NCI-H774 (cell line): ENCODE results near the gene PRKG2.

Experiments used
- DNase-seq: peaks from one replicate; lab custom pipeline; 2025; lab: John Stamatoyannopoulos, UW

PRKG2 gene

GRCh38 chr4:81162752-81163458, 52.1 kb downstream of the PRKG2 start:
- DNase-seq: no peak

DNA sequence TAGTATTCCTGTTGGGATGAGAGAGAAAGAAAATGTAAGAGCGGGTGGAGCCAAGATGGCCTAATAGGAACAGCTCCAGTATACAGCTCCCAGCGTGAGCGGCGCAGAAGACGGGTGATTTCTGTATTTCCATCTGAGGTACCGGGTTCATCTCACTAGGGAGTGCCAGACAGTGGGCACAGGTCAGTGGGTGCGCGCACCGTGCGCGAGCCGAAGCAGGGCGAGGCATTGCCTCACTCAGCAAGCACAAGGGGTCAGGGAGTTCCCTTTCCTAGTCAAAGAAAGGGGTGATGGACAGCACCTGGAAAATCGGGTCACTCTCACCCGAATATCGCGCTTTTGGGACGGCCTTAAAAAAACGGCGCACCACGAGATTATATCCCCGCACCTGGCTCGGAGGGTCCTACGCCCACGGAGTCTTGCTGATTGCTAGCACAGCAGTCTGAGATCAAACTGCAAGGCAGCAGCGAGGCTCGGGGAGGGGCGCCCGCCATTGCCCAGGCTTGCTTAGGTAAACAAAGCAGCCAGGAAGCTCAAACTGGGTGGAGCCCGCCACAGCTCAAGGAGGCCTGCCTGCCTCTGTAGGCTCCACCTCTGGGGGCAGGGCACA, 61.2 kb downstream of the PRKG2 start:
- peak; percentile 13 for DNase-seq

DNA sequence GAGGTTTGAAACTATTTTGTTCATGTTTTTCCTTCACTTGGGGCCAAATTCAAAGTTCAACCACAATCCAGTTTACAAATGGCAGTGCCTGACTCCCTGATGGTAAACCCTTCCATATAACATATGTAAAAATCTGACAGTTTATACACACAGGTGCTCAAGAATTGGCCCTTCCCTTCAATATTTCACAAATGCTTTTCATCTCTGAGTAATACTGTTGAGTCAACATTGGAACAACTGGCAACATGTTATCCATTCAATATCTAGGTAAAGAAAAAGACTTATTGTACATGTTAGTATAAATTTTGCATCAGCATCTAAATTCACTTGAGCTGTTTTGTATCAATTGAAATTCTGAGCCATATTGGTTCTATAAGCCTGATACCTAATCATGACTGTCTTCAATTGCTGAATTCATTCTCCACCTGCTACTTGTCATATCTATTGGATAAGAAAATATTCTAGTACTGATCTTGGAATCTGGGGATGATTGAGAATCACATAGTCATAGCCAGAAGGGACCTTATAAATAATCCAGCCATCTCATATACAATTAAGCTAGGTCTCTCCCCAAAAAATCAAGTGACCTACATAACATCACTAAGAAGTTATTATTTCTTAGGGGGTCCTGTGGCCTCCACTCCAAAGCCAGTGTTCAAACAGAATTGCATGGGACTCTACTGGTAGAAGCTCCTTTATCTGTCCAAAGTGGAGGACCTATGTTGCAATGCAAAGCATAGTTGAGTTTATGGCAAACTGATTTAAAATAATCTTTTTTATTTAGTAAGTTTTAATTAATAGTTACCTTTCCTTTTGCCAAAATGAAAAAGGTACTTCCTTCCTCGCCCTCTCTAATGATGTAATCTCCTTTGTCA, 61.9 kb downstream of the PRKG2 start:
- DNase-seq: no peak

DNA sequence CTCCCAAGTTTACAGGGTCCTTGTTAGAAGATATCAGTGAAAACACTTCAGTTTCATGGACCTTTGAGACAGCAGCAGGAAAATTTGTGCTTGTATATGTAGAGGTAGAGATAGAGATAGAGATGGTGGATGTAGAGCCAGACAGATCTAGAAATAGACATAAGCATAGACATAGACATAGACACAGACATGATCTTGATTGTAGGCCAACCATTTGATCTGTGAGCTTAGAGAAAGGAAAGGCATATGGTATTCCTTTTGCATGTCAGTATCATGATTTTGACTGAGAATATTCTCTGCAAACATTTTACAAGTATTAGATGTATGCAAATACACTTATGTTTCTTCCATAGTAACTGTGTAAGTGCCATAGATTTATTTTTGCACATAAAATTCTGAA, 65.0 kb downstream of the PRKG2 start:
- no peak for DNase-seq

DNA sequence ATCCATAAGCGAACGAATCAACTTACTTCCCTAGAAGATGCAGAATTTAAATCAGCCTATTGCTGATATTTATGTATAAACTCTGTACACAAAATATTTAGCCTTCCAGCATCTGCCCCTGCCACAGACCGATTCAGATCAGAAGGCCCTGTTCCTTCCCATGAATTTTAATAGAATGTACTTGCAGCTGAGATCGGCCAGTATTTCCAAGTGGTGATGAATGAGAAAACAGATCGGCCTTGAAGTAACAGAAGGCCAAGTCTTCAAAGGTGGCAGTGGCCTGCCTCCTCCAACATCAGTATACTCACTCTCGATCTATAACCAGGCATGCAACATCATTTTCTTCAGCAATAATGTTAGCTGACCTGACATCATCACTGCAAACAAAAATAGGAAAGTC, 66.4 kb downstream of the PRKG2 start:
- no peak for DNase-seq

DNA sequence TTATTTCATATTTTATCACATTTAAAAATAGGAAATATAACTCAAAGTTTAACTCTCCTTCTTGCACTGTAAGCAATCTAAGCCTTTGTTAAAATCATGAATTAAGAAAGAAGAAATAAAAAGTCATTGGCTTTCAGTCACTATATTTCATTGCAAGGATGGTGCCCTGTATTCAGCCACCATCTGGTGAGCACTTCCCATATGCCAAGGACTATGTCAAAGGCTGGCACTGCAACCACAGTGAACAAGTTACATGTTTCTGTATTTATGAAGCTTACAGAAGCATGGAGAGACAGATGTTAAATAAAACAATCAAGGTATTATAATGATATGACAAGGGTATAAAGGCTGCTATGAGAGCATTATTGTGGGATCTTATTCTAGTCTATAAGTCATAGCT, 68.6 kb downstream of the PRKG2 start:
- DNase-seq: no peak

GRCh38 chr4:81143183-81143582, 71.8 kb downstream of the PRKG2 start:
- no peak for DNase-seq

- no peak for DNase-seq
Observed at GRCh38 chr4:81142744-81143143, 72.3 kb downstream of the PRKG2 start.

DNA sequence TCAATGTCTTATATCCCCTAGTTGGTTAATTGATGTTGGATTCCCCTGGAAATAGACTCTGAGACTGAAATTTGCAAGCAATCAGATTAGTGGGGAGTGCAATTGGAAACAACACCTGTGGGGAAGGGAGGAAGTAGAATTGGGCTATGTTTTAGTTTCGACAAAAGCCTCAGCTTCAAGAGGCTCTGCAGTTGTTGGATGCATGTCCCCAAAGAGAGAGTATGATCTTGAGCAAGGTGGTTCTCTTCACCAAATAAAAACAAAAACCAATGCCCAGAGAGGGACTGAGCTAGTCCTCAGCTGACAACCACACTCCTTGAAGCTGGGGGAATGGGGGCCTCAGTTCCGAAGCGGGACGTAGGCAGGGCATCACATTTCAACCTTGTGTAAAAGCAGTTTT, 77.1 kb downstream of the PRKG2 start:
- DNase-seq: no peak

DNA sequence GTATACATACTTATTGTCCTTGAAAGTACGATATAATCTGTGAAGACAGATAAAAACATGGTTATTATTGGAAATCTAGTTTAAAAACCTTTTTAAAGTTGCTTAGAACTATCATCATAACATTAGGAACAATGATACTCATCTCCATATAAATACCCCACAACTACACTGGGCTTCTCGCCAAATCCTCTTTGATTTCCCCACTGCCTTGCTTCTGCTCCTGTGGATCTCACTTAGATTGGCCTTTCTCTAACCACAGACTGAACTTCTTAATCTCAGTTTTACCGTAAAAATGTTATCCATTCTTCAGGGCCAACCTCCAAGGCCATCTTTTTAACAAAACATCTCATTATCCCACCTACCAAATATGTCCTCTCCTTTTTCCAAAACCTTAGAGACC, 77.6 kb downstream of the PRKG2 start:
- DNase-seq: no peak

DNA sequence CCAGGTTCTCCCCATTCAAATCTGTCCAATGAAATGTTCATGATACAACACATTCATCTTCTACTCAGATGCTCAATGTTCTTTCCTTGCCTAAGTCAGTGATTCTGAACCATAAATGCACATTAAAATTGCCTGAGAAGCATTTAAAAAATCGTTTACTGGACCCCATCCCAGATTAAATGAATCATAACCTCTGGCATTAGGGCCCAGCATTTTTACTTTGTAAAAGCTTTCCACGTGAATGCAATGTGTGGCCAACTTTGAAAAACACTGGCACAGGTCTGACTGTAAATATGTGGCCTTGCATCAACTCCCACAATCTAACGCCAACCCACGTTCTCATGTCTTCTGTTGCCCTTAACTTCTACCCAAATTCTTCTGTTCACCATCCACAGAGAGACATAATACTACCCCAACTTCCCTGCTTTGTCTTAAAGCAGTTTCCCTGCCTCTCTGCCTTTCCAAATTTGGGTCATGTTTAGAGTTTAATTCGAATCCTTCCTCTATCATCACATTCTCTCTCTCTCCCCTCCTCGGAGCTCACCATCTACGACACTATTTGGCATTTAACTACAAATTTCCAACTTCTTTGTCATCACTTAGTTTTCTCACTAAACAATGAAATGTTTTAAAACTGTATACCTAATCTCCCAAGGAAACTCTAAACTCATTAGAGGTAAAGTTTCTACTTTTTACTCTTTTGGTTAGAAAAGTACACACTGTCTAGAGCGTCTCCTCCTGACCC, 78.7 kb downstream of the PRKG2 start:
- DNase-seq: no peak

- no peak for DNase-seq
Observed at GRCh38 chr4:81135501-81135900, 79.5 kb downstream of the PRKG2 start.

GRCh38 chr4:81131563-81131962, 83.5 kb downstream of the PRKG2 start:
- DNase-seq: no peak

GRCh38 chr4:81131066-81131465, 84.0 kb downstream of the PRKG2 start:
- DNase-seq: no peak

- no peak for DNase-seq
Observed at GRCh38 chr4:81130569-81130968, 84.5 kb downstream of the PRKG2 start.

GRCh38 chr4:81120055-81120454, 95.0 kb downstream of the PRKG2 start:
- no peak for DNase-seq

DNA sequence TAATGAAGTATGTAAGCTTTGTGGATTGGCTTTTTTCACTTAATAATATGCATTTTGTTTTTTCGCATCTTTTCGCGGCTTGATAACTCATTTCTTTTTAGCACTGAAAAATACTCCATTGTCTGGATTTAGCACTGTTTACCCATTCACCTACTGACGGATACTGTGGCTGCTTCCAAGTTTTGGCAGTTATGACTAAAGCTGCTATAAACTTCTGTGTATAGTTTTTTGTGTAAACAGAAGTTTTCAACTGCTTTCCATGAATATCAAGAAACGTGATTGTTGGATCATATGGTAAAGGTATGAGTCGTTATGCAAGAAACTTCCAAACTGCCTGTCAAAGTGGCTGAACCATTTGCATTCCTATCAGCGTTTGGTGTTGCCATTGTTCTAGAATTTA, 96.9 kb downstream of the PRKG2 start:
- no peak for DNase-seq

GRCh38 chr4:81116566-81116965, 98.5 kb downstream of the PRKG2 start:
- DNase-seq: no peak

- DNase-seq: no peak
Observed at GRCh38 chr4:81113024-81113423, 102.0 kb downstream of the PRKG2 start.

DNA sequence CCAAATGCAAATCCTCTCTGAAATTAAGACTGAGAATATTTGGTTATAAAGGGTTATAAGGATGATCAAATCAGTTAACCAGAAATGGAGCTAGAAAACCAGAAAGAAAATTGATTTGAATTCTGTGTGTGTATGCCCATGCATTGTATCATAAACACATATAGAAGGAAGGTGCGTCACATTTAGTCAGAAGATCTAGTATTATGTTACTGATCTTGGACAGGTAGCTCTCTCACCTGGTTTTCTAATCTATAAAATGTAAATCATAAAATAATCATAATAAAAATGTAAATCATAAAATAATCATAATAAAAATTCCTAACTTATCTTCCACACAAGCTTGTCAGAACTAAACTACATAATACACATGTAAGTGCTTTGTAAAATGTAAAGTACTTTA, 105.7 kb downstream of the PRKG2 start:
- DNase-seq: no peak

GRCh38 chr4:81106150-81106549, 108.9 kb downstream of the PRKG2 start:
- no peak for DNase-seq

DNA sequence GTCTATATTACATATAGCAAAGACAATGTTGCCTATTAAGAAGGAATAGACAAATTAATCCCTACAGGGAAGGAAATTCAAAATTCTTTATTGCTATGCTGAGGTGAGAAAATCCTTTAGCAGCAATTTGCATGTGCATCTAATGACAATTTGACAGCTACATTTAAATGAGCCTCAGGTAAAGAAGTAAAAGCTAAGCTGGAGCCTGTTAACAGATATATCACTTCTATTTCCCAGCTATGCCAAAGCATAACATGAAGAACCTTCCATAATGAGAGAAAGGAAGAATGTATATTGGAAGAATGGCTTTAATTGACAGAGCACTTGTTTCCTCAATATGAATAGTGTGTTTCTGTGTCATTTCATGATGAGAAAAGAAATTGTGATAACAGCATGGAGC, 112.9 kb downstream of the PRKG2 start:
- no peak for DNase-seq
